Glutamatergic neuron (in vitro differentiated cells): ENCODE results near the gene SLC26A9. TPM values are rescaled to one million over a fixed set of nuclear protein-coding genes. Genes with fewer than 3 reads are reported as not detected.

ENCODE experiments used
- DNase-seq: peaks from one replicate; pipeline ENCODE4 v3.0.0; 2022
- H3K27ac Mint-ChIP-seq: one replicate; pipeline ENCODE4 v1.8.0; 2020; ENCODE audit warnings: mild to moderate bottlenecking, mixed read lengths, inconsistent platforms; ENCODE audit not compliant: unreplicated experiment
- H3K27me3 Mint-ChIP-seq: one replicate; pipeline ENCODE4 v1.8.0; 2020; ENCODE audit warnings: mild to moderate bottlenecking, moderate library complexity, mixed read lengths, inconsistent platforms; ENCODE audit not compliant: unreplicated experiment
- H3K36me3 Mint-ChIP-seq: one replicate; pipeline ENCODE4 v1.8.0; 2020; ENCODE audit warnings: mild to moderate bottlenecking, mixed read lengths, inconsistent platforms; ENCODE audit not compliant: unreplicated experiment
- H3K4me1 Mint-ChIP-seq: one replicate; pipeline ENCODE4 v1.8.0; 2020; ENCODE audit warnings: mild to moderate bottlenecking, low read depth, mixed read lengths, inconsistent platforms; ENCODE audit not compliant: unreplicated experiment
- H3K4me3 Mint-ChIP-seq: one replicate; pipeline ENCODE4 v1.8.0; 2020; ENCODE audit warnings: mild to moderate bottlenecking, mixed read lengths, inconsistent platforms; ENCODE audit not compliant: unreplicated experiment
- H3K9me3 Mint-ChIP-seq: one replicate; pipeline ENCODE4 v1.8.0; 2020; ENCODE audit warnings: mild to moderate bottlenecking, moderate library complexity, mixed read lengths, inconsistent platforms; ENCODE audit not compliant: unreplicated experiment
- CTCF ChIP-seq: fragments of 200-600 bp; sonication (generic); IDR thresholded peaks from one replicate; pipeline ENCODE4 v1.5.0; 2021; ENCODE audit not compliant: partially characterized antibody, unreplicated experiment
- total RNA-seq: library from RNA; stranded (reverse); fragmentation: NEBNext Ultra II Directional; extraction: Animal tissue kit (Norgen Biotek cat#: 25700); gene quantifications from one replicate; pipeline ENCODE4 v1.2.1, GENCODE V29; 2021; ENCODE audit not compliant: unreplicated experiment

SLC26A9 gene
- total RNA-seq, 1 donor from 2014 or later: not detected

GRCh38 chr1:205959789-205960188, 16.5 kb upstream of the SLC26A9 start:
- TF ChIP-seq CTCF: no peak
- no peak overlapping the region for H3K27ac Mint-ChIP-seq
- DNase-seq: no peak
- H3K27me3 Mint-ChIP-seq: peaks cover 3% of the 10 kb centered on the region
- peaks cover 4% of the 10 kb centered on the region for H3K9me3 Mint-ChIP-seq
- peaks cover 15% of the 10 kb centered on the region for H3K4me1 Mint-ChIP-seq
- no peaks in the 10 kb centered on the region for H3K36me3 Mint-ChIP-seq
- no peak overlapping the region for H3K4me3 Mint-ChIP-seq

GRCh38 chr1:205955499-205955898, 12.2 kb upstream of the SLC26A9 start:
- H3K4me3 Mint-ChIP-seq: no peak overlapping the region
- DNase-seq: no peak
- no peaks in the 10 kb centered on the region for H3K36me3 Mint-ChIP-seq
- peaks cover 15% of the 10 kb centered on the region for H3K4me1 Mint-ChIP-seq
- TF ChIP-seq CTCF: no peak
- H3K27ac Mint-ChIP-seq: no peak overlapping the region
- peaks cover under 1% of the 10 kb centered on the region for H3K9me3 Mint-ChIP-seq
- H3K27me3 Mint-ChIP-seq: peaks cover 5% of the 10 kb centered on the region

GRCh38 chr1:205954819-205955404, 11.7 kb upstream of the SLC26A9 start:
- Mint-ChIP-seq H3K9me3 (no peaks in the 10 kb centered on the region), H3K36me3 (no peaks in the 10 kb centered on the region), H3K4me1 (peaks cover 15% of the 10 kb centered on the region), H3K27me3 (peaks cover 5% of the 10 kb centered on the region), H3K4me3 (no peak overlapping the region), H3K27ac (no peak overlapping the region)
- DNase-seq: no peak
- no peak for TF ChIP-seq CTCF

GRCh38 chr1:205951746-205952145, 8.5 kb upstream of the SLC26A9 start:
- Mint-ChIP-seq H3K4me3 (no peak overlapping the region), H3K27ac (no peak overlapping the region), H3K36me3 (no peaks in the 10 kb centered on the region), H3K4me1 (peaks cover 8% of the 10 kb centered on the region), H3K27me3 (peaks cover 5% of the 10 kb centered on the region), H3K9me3 (peaks cover 1% of the 10 kb centered on the region)
- no peak for TF ChIP-seq CTCF
- DNase-seq: no peak

- Mint-ChIP-seq H3K36me3 (no peaks in the 10 kb centered on the region), H3K4me1 (peaks cover 8% of the 10 kb centered on the region), H3K4me3 (no peak overlapping the region), H3K27ac (no peak overlapping the region), H3K27me3 (peaks cover 6% of the 10 kb centered on the region), H3K9me3 (peaks cover 1% of the 10 kb centered on the region)
- no peak for TF ChIP-seq CTCF
- no peak for DNase-seq
Observed at GRCh38 chr1:205950826-205951549, 7.7 kb upstream of the SLC26A9 start.
